Measurements from ENCODE around the gene TNFAIP2.
"Not testable (repeated sequence)": the region's sequence is repeated elsewhere in the genome, so short reads cannot be mapped to it uniquely, and the experiment has no call there.

Gene TNFAIP2

GRCh38 chr14:103107455-103107854 lies 15.8 kb upstream of the TNFAIP2 start:
- DNase-seq (ENCODE audit: low spot score) = no peak

- no peak for DNase-seq (ENCODE audit: low spot score)
Observed at GRCh38 chr14:103107941-103108748, 15.1 kb upstream of the TNFAIP2 start.

DNA sequence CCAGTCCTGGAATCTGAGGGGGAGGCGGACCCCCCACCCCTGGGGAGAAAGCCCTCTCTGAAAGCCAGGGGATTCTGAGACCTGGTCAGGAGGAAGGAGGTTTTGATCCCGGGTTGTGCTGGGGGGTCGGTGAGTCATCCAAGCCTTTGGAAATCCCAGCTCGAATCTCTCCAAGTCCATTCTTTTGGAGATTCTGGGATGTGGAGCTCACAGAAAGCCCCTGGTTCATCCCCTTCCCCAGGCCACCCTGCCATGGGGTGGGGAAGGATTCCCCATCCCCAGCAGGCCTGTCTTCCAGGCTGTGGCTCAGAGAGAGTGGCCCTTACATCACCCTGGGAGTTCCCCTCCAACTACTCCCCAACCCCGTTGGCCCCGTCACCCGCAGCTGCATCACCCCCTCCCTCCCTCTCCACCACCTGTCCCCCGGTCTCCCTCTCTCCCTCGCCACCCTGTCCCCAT lies 14.5 kb upstream of the TNFAIP2 start:
- no peak for DNase-seq (ENCODE audit: low spot score)

- DNase-seq (ENCODE audit: low spot score) = no peak
Observed at GRCh38 chr14:103109535-103110441, 13.5 kb upstream of the TNFAIP2 start.

GRCh38 chr14:103110681-103111231 lies 12.5 kb upstream of the TNFAIP2 start:
- no peak for DNase-seq (ENCODE audit: low spot score)

DNA sequence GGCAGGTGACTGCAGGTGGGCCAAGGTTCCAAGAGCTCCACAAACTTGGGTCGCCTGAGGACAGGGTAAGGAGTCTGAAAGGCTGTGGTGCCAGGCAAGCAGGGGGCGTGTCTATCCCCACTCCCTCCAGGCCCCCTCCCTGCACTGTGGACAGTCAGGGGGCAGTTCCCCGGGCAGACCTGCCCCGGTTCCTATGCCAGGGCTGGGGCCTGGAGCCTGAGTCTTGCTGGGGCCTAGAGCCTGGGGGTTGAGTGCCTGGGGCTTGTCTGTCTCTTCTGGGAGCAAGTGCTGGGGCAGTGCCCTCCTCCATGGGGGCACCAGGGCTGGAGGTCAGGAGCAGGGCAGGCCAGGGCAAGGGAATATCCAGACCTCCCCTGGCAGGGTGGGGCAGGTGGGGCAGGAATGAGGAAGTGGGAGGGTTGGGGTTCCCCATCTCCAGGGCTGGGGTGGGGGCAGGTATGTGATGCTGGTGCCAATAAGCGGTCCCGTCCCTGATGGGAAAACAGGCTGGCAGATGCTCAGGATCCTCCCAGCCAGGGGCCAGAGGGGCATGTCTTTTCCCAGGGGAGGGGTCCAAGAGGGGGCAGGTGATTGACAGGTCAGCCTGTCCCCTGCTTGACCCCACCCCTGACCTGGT lies 11.9 kb upstream of the TNFAIP2 start:
- no peak for DNase-seq (ENCODE audit: low spot score)

- DNase-seq (ENCODE audit: low spot score) = no peak
Observed at GRCh38 chr14:103112400-103113243, 10.6 kb upstream of the TNFAIP2 start.

DNA sequence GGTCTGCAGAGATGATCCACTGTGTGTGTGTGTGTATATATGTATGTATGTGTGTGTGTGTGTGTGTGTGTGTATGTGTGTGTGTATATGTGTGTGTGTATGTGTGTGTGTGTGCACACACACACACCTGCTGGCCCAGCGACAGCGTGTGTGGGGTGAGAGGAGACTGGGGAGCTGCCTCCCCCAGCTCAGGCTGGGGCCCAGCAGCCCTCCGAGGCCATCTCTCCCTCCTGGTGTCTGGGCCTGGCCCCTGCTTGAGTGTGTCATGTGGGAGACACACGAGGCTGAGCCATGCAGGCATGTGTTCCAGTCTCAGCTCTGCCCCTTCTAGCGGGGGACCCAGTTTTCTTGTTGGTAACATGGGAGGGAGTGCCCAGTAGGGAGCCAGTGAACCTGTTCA lies 10.0 kb upstream of the TNFAIP2 start:
- DNase-seq (ENCODE audit: low spot score) = no peak

- DNase-seq (ENCODE audit: low spot score) = no peak
Observed at GRCh38 chr14:103113774-103114173, 9.5 kb upstream of the TNFAIP2 start.

DNA sequence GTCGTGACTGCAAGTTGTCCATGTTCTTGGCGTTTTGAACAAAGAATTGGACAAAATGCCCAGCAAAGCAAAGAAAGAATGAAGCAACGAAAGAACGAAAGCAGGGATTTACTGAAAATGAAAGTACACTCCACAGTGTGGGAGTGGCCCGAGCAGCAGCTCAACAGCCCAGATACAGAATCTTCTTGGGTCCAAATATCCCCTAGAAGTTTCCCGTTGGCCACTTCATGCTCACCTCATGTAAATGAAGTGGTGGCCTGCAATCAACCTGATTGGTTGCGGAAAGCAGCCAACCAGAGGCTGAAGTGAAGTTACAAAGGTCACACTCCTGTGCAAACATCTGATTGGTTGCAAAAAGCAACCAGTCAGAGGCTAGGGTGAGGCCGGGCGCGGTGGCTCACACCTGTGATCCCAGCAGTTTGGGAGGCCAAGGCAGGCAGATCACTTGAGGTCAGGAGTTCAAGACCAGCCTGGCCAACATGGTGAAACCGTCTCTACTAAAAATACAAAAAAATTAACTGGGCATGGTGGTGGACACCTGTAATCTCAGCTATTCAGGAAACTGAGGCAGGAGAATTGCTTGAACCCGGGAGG lies 8.1 kb upstream of the TNFAIP2 start:
- not testable (repeated sequence) for DNase-seq (ENCODE audit: low spot score)

DNA sequence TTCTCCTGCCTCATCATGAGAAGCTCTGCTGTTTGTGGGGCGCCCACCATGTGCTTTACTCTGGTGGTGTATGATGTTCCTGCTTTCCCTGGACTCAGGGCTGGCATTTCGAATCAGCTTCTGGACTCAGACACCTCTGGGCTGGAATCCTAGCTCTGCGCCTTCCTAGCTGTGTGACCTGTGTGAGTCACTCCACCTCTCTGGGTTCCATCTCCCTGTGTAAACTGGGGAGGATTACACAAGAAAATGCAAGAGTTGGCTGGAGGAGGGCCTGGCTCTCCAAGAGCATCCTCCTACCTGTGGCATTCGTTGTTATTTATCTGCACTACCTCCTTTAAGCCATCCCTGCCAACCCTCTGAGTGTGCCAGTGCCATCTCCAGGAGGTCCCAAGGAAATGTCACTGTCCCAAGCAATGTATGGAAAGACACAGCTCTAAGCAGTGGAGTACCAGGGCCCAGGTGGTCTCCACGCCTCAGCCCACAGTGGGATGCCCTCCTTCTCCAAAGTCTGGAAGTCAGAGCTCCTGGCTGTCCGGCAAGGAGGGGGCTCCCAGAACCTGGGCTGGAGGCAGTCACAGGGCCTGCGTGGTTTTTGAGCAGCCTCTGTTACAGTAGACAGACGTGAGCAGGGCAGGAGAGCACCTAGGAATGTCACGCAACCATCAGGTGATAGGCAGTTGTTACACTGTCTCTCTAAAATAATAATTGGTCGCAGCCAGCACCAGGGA lies 7.3 kb upstream of the TNFAIP2 start:
- DNase-seq (ENCODE audit: low spot score) = no peak

GRCh38 chr14:103116636-103117035 lies 6.6 kb upstream of the TNFAIP2 start:
- no peak for DNase-seq (ENCODE audit: low spot score)

DNA sequence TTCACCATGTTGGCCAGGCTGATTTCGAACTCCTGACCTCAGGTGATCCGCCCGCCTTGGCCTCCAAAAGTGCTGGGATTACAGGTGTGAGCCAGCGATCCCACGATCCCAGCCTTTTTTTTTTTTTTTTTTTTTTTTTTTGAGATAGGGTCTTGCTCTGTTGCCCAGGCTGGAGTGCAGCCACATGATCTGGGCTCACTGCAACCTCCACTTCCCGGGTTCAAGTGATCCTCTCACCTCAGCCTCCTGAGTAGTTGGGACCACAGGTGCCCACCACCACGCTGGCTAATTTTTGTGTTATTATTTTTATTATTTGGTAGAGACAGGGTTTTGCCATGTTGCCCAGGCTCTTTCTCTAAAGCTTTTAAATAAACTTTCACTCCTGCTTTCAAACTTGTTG lies 5.8 kb upstream of the TNFAIP2 start:
- DNase-seq (ENCODE audit: low spot score) = not testable (repeated sequence)

- DNase-seq (ENCODE audit: low spot score) = peak; percentile 66
Observed at GRCh38 chr14:103118018-103118662, 5.1 kb upstream of the TNFAIP2 start.

GRCh38 chr14:103118663-103119404 lies 4.4 kb upstream of the TNFAIP2 start:
- DNase-seq (ENCODE audit: low spot score) = peak; percentile 76

- not testable (repeated sequence) for DNase-seq (ENCODE audit: low spot score)
Observed at GRCh38 chr14:103119527-103119926, 3.7 kb upstream of the TNFAIP2 start.

DNA sequence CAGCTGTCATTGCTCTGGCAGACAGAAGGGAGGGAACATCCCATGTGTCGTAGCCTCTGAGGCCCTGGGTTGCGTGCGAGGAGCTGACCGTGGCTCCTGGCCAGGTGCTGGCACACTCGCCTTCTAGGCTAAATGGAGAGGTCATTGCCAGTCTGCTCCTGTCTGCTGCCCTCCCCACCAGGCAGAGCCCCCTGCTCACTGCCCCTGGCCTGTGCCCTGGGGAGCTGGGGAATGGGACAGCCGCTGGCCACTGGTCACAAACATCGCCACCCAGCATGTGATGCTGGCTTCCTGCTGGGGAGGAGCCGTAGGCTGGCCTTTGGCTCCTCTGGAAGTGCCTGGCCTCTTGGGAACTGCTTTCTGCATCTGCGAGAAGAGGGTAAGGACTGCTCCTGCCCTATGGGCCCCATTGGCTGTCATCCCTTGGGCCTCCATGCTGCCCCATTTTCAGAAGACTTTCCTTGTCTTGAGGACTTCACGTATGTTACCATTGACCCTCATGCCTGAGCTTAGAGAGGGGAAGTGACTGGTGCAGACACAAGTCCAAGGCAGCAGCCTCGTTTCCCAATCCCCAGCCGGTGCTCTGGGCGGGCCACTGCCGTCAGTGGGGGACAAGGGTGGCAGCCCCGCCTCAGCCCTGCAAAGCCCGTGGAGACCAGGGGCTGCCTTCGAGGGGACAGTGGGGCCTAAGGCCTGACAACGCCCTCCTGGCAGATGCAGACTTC lies 2.0 kb upstream of the TNFAIP2 start:
- DNase-seq (ENCODE audit: low spot score) = peak; percentile 50

Measured in Ammon's horn (tissue), 1 donor.